IMR-90 (cell line): Measurements from ENCODE around the gene ARF5. TPM values are rescaled to one million over a fixed set of nuclear protein-coding genes. Genes with fewer than 3 reads are reported as not detected.

Experiments used
- ATAC-seq: fragments of 200-7000 bp; cut with Tn5 transposase; 2 replicates; pipeline ENCODE4 v1.9.1; 2020; ENCODE audit warnings: low read depth, mild to moderate bottlenecking, moderate library complexity
- BruUV-seq: library from RNA; stranded (reverse); fragments of 400-500 nt; replicated peaks from 2 replicates; lab custom pipeline; 2021; lab: Mats Ljungman, UMichigan
- CTCF ChIA-PET: fragments of 300-600 bp; formaldehyde crosslinking; extraction: SDS; loops from one replicate; lab custom pipeline; 2021; ENCODE audit warnings: antibody characterized with exemption; lab: Yijun Ruan, JAX
- POLR2A ChIA-PET: fragments of 300-600 bp; sonication (Branson Sonifier 250); formaldehyde crosslinking; loops from one replicate; lab custom pipeline; 2022; ENCODE audit warnings: antibody characterized with exemption; ENCODE audit not compliant: unreplicated experiment; lab: Charles Lee
- DNase-seq: peaks from one replicate; pipeline ENCODE4 v3.0.0; 2013
- H2AFZ ChIP-seq: replicated peaks from 2 replicates; pipeline ENCODE3; 2013; ENCODE audit warnings: low read length, mild to moderate bottlenecking; ENCODE audit not compliant: poor library complexity
- H2AK5ac ChIP-seq: 2 replicates; pipeline ENCODE4 v1.6.1; 2013; ENCODE audit warnings: low read depth, low read length, inconsistent platforms
- H2AK9ac ChIP-seq: replicated peaks from 2 replicates; pipeline ENCODE3; 2013; ENCODE audit warnings: mild to moderate bottlenecking, low read depth, low read length, moderate library complexity; ENCODE audit not compliant: poor library complexity
- H2BK120ac ChIP-seq: 2 replicates; pipeline ENCODE4 v1.6.1; 2013; ENCODE audit warnings: low read depth, low read length, inconsistent platforms
- H2BK15ac ChIP-seq: 3 replicates; pipeline ENCODE4 v1.6.1; 2013; ENCODE audit warnings: low read depth, low read length, inconsistent platforms
- H2BK20ac ChIP-seq: 2 replicates; pipeline ENCODE4 v1.6.1; 2013; ENCODE audit warnings: low read depth, mild to moderate bottlenecking, inconsistent platforms, low read length, moderate library complexity
- H2BK5ac ChIP-seq: 2 replicates; pipeline ENCODE4 v1.6.1; 2013; ENCODE audit warnings: mild to moderate bottlenecking, low read depth, low read length, inconsistent platforms; ENCODE audit not compliant: poor library complexity, severe bottlenecking
- H3K14ac ChIP-seq: replicated peaks from 2 replicates; pipeline ENCODE4 v1.6.1; 2013; ENCODE audit warnings: low read depth, low read length, inconsistent platforms
- H3K18ac ChIP-seq: 2 replicates; pipeline ENCODE4 v1.6.1; 2013; ENCODE audit warnings: low read depth, low read length, control low read depth
- H3K23ac ChIP-seq: 2 replicates; pipeline ENCODE4 v1.6.1; 2013; ENCODE audit warnings: low read depth, low read length, inconsistent platforms
- H3K27ac ChIP-seq: 2 replicates; pipeline ENCODE4 v1.5.1; 2013; ENCODE audit warnings: mild to moderate bottlenecking, control low read depth, low read length; ENCODE audit not compliant: insufficient read depth
- H3K27me3 ChIP-seq: 2 replicates; pipeline ENCODE4 v1.6.1; 2013; ENCODE audit warnings: low read length; ENCODE audit not compliant: control insufficient read depth, insufficient read depth
- H3K36me3 ChIP-seq: 2 replicates; pipeline ENCODE4 v1.6.1; 2013; ENCODE audit warnings: low read length, mixed read lengths; ENCODE audit not compliant: control insufficient read depth, insufficient read depth
- H3K4ac ChIP-seq: 2 replicates; pipeline ENCODE4 v1.6.1; 2013; ENCODE audit warnings: low read depth, low read length, inconsistent platforms
- H3K4me1 ChIP-seq: 2 replicates; pipeline ENCODE4 v1.6.1; 2013; ENCODE audit warnings: low read length, mixed read lengths; ENCODE audit not compliant: control insufficient read depth, insufficient read depth
- H3K4me2 ChIP-seq: 2 replicates; pipeline ENCODE4 v1.6.1; 2013; ENCODE audit warnings: low read depth, mild to moderate bottlenecking, control low read depth, low read length, moderate library complexity
- H3K4me3 ChIP-seq: 2 replicates; pipeline ENCODE4 v1.5.1; 2013; ENCODE audit warnings: low read depth, mild to moderate bottlenecking, control low read depth, low read length, moderate library complexity; ENCODE audit not compliant: insufficient read depth
- H3K56ac ChIP-seq: 2 replicates; pipeline ENCODE4 v1.6.1; 2013; ENCODE audit warnings: low read length, inconsistent platforms; ENCODE audit not compliant: insufficient read depth; ENCODE audit errors: extremely low read depth
- H3K79me1 ChIP-seq, 2 experiments: 2 replicates each; pipeline ENCODE4 v1.6.1; 2013; ENCODE audit warnings: low read length in 2 of 2, inconsistent platforms in 1 of 2, low read depth in 1 of 2
- H3K9ac ChIP-seq: 2 replicates; pipeline ENCODE4 v1.6.1; 2013; ENCODE audit warnings: low read depth, low read length, control low read depth
- H3K9me1 ChIP-seq: 2 replicates; pipeline ENCODE4 v1.6.1; 2013; ENCODE audit warnings: low read length, inconsistent platforms; ENCODE audit not compliant: insufficient read depth
- H3K9me3 ChIP-seq: 2 replicates; pipeline ENCODE4 v1.6.1; 2013; ENCODE audit warnings: low read length; ENCODE audit not compliant: control insufficient read depth, insufficient read depth
- H4K20me1 ChIP-seq: 2 replicates; pipeline ENCODE4 v1.6.1; 2013; ENCODE audit warnings: low read length, inconsistent platforms; ENCODE audit not compliant: insufficient read depth
- H4K5ac ChIP-seq: 2 replicates; pipeline ENCODE4 v1.6.1; 2013; ENCODE audit warnings: mild to moderate bottlenecking, low read depth, low read length, control low read depth
- H4K8ac ChIP-seq, 2 experiments: 2 replicates each; pipeline ENCODE4 v1.6.1; 2013; ENCODE audit warnings: low read depth in 2 of 2, low read length in 2 of 2, control low read depth in 1 of 2, inconsistent platforms in 1 of 2
- H4K91ac ChIP-seq: 2 replicates; pipeline ENCODE4 v1.6.1; 2013; ENCODE audit warnings: low read depth, low read length, inconsistent platforms; ENCODE audit not compliant: insufficient read depth
- CTCF ChIP-seq: conservative IDR thresholded peaks from 2 replicates; pipeline ENCODE4 v1.5.1; 2012; ENCODE audit warnings: mild to moderate bottlenecking, low read depth, low read length, improper control_type of control experiment
- FOS ChIP-seq: fragments of 150-350 bp; IDR thresholded peaks from 2 replicates; pipeline ENCODE4 v1.6.1; 2016; ENCODE audit warnings: low read depth, low read length
- MAFK ChIP-seq: IDR thresholded peaks from 2 replicates; pipeline ENCODE4 v1.6.1; 2012; ENCODE audit warnings: low read depth, low read length, improper control_type of control experiment
- MAZ ChIP-seq: IDR thresholded peaks from 2 replicates; pipeline ENCODE4 v1.6.1; 2012; ENCODE audit warnings: low read depth, mild to moderate bottlenecking, low read length, improper control_type of control experiment, moderate library complexity, borderline replicate concordance
- RCOR1 ChIP-seq: IDR thresholded peaks from 2 replicates; pipeline ENCODE4 v1.6.1; 2012; ENCODE audit warnings: mild to moderate bottlenecking, low read length, improper control_type of control experiment; ENCODE audit not compliant: insufficient replicate concordance
- SMC3 ChIP-seq: fragments of 150-350 bp; IDR thresholded peaks from 2 replicates; pipeline ENCODE4 v1.6.1; 2016; ENCODE audit warnings: low read depth, mild to moderate bottlenecking, antibody characterized with exemption, low read length, moderate library complexity
- WGBS, 2 experiments: methylation state at CpG; one replicate each; pipeline versions ENCODE4 v1.1.5 to v1.1.7; 2013; ENCODE audit warnings: missing lambda C conversion rate in 2 of 2; ENCODE audit not compliant: insufficient read length in 1 of 2; ENCODE audit errors: extremely low coverage in 2 of 2; 5-methylcytosine and 5-hydroxymethylcytosine counted together
- dilution Hi-C: fragments of 300-500 bp; cut with HindIII; formaldehyde crosslinking; loops from one replicate; pipeline ENCODE4 v1.14.3; 2018; ENCODE audit warnings: low sequenced_read_pairs; ENCODE audit not compliant: unreplicated experiment
- in situ Hi-C: fragments of 300-500 bp; cut with MboI; formaldehyde crosslinking; loops from 3 replicates; pipeline ENCODE4 v1.14.3; 2019; ENCODE audit warnings: low sequenced_read_pairs, inconsistent platforms, mixed read lengths
- intact Hi-C: fragments of 100-400 bp; cut with micrococcal nuclease; formaldehyde crosslinking; loops from 2 replicates; pipeline ENCODE4 v1.10.0; 2022
- polyA plus RNA-seq, 3 experiments: library from polyadenylated mRNA; depleted of rRNA; stranded (reverse); fragments of >200 nt; gene quantifications; 2 replicates each; pipeline ENCODE4 v1.2.3, GENCODE V29; 2012; ENCODE audit warnings: low replicate concordance in 1 of 3
- total RNA-seq: library from RNA; depleted of rRNA; stranded (reverse); fragments of >200 nt; gene quantifications from 2 replicates; pipeline ENCODE4 v1.2.3, GENCODE V29; 2012

The ARF5 gene
- total and polyA plus RNA-seq, 2 of the 4 experiments (the other 2 are of a cell fraction) = 128 to 274 TPM

GRCh38 chr7:127546313-127546712, 41.9 kb upstream of the ARF5 start:
- intact Hi-C loops = no loop called here
- Histone ChIP-seq H3K36me3 (no peaks in the 10 kb centered on the region), H3K27me3 (no peaks in the 10 kb centered on the region; the same call in 1 of the 2 replicates), H4K8ac (no peak overlapping the region), H2BK20ac (no peak overlapping the region), H3K4ac (no peak overlapping the region), H3K79me1 (no peaks in the 10 kb centered on the region), H3K18ac (no peak overlapping the region), H3K23ac (no peak overlapping the region), H3K9me1 (no peaks in the 10 kb centered on the region), H3K4me1 (no peaks in the 10 kb centered on the region), H2BK15ac (no peak overlapping the region), H3K9ac (no peak overlapping the region), H2AK5ac (no peak overlapping the region), H2BK5ac (no peak overlapping the region), H4K91ac (no peak overlapping the region), H3K4me2 (no peak overlapping the region), H4K20me1 (no peaks in the 10 kb centered on the region), H3K56ac (no peak overlapping the region), H3K9me3 (no peaks in the 10 kb centered on the region), H2AK9ac (no peak overlapping the region), H3K4me3 (no peak overlapping the region), H3K27ac (no peak overlapping the region), H3K14ac (no peak overlapping the region), H4K5ac (no peak overlapping the region), H2AFZ (no peak overlapping the region), H2BK120ac (no peak overlapping the region)
- POLR2A ChIA-PET = no interaction called here
- in situ Hi-C loops = no loop called here
- no CpG with 5 or more reads among the region's 1 CpG for WGBS, 2 experiments
- no peak for DNase-seq
- CTCF ChIA-PET = no interaction called here
- BruUV-seq = no TSS peak
- ATAC-seq = no peak
- no peak for TF ChIP-seq SMC3
- TF ChIP-seq FOS = no peak
- TF ChIP-seq MAZ = no peak
- no peak for TF ChIP-seq RCOR1
- no peak for TF ChIP-seq CTCF
- TF ChIP-seq MAFK = no peak
- dilution Hi-C loops = no loop called here
